BJ (cell line): ENCODE data around the gene CHST11. TPM values are rescaled to one million over a fixed set of nuclear protein-coding genes. Genes with fewer than 3 reads are reported as not detected.

Experiments used
- CTCF ChIA-PET: fragments of 350-600 bp; formaldehyde crosslinking; extraction: SDS; loops from one replicate; lab custom pipeline; 2021; ENCODE audit warnings: antibody characterized with exemption, inconsistent platforms; lab: Yijun Ruan, JAX
- POLR2A ChIA-PET: fragments of 300-600 bp; sonication (Branson Sonifier 250); formaldehyde crosslinking; extraction: SDS; loops from one replicate; lab custom pipeline; 2021; ENCODE audit warnings: antibody characterized with exemption; lab: Charles Lee
- DNase-seq: peaks from one replicate; pipeline ENCODE4 v3.0.0-alpha.2; 2011; ENCODE audit warnings: low read depth
- H3K27me3 ChIP-seq: 2 replicates; pipeline ENCODE4 v1.6.0; 2011; ENCODE audit warnings: low read length; ENCODE audit not compliant: control insufficient read depth, insufficient read depth
- H3K36me3 ChIP-seq: 2 replicates; pipeline ENCODE4 v1.5.1; 2011; ENCODE audit warnings: low read length; ENCODE audit not compliant: control insufficient read depth, insufficient read depth
- H3K4me3 ChIP-seq: 2 replicates; pipeline ENCODE4 v1.5.1; 2011; ENCODE audit warnings: low read depth, mild to moderate bottlenecking, control low read depth, low read length
- CTCF ChIP-seq: IDR thresholded peaks from 2 replicates; pipeline ENCODE4 v1.5.1; 2011; ENCODE audit warnings: low read depth, mild to moderate bottlenecking, control low read depth, inconsistent platforms, low read length, moderate library complexity; ENCODE audit not compliant: insufficient read depth
- polyA plus RNA-seq: library from polyadenylated mRNA; depleted of rRNA; stranded (reverse); fragments of >200 nt; gene quantifications from 2 replicates; pipeline ENCODE4 v1.2.3, GENCODE V29; 2011

The CHST11 gene
- polyA plus RNA-seq, 1 experiment = 7.3 TPM

DNA sequence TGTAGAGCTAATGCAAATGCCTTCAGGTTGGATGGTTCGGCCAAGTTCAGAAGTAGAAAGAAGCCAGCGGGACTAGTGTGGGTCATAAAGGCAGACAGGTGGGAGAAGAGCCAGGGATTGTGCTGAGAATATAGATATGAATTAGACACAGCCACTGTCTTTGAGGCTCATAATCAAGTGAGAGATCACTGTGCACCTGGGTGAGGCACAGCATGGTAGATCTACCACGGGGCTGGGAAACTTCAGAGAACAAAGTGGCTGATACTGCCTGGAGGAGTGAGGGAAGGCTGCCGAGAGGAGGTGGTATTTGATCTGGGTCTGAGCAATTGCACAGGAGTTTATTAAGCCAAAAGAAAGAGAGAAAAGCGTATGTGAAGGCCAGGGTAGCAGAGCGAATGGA lies 40.6 kb upstream of the CHST11 start:
- Histone ChIP-seq H3K27me3 (peaks cover 13% of the 10 kb centered on the region), H3K36me3 (no peaks in the 10 kb centered on the region), H3K4me3 (no peak overlapping the region)
- no peak for DNase-seq
- TF ChIP-seq CTCF = no peak
- ChIA-PET CTCF (no interaction called here), POLR2A (no interaction called here)

DNA sequence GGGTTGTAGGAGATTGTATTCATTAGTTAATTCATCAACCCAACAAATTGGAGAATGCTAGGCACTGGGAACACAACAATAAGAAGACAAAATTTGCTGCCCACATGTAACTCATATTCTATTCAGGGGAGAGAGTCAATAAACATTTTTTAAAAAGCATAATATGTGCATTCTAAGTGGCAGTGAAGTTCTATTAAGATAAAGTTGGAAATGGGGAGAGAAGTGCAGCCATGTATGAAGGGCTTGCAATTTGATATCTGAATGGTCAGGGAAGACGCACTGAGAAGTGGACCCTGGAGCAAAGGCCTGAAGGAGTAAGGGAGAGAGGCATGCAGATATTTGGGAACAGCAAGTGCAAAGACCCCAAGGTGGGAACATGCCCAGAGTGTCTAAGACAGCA lies 40.2 kb upstream of the CHST11 start:
- ChIA-PET CTCF (no interaction called here), POLR2A (no interaction called here)
- DNase-seq = no peak
- TF ChIP-seq CTCF = no peak
- no peak overlapping the region for H3K4me3 ChIP-seq
- H3K27me3 ChIP-seq = peaks cover 18% of the 10 kb centered on the region
- no peaks in the 10 kb centered on the region for H3K36me3 ChIP-seq

DNA sequence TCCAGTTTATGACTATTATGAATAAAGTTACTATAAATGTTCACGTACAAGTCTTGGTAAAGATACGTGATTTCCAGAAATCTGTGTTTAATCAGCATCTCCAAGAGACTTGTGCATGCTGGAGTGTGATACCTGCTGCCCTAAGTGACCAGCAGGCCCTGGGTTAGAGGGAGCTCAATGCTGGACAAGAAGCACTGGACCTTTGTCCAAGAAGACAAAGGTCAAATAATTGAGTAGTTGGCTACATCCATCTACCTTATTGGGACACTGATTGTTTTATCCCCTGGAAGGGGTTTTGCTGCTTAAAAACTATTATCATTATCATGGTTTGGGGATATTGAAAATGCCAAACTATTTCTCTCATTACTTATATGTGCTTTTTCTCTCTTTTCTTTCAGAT lies 37.0 kb upstream of the CHST11 start:
- Histone ChIP-seq H3K4me3 (no peak overlapping the region), H3K27me3 (peaks cover 31% of the 10 kb centered on the region), H3K36me3 (no peaks in the 10 kb centered on the region)
- DNase-seq = no peak
- no peak for TF ChIP-seq CTCF
- CTCF ChIA-PET = no interaction called here
- POLR2A ChIA-PET = no interaction called here

GRCh38 chr12:104420868-104421267 lies 35.9 kb upstream of the CHST11 start:
- no peak for TF ChIP-seq CTCF
- ChIA-PET CTCF (interaction anchor here (1.1 kb wide), 1 partner anchor 39 kb away, joined by 3 read pairs; no protein-coding TSS in a partner anchor), POLR2A (no interaction called here)
- no peaks in the 10 kb centered on the region for H3K36me3 ChIP-seq
- no peak overlapping the region for H3K4me3 ChIP-seq
- no peak for DNase-seq
- H3K27me3 ChIP-seq = peaks cover 39% of the 10 kb centered on the region

- Histone ChIP-seq H3K4me3 (no peak overlapping the region), H3K27me3 (peaks cover 40% of the 10 kb centered on the region), H3K36me3 (no peaks in the 10 kb centered on the region)
- no peak for DNase-seq
- no peak for TF ChIP-seq CTCF
- CTCF ChIA-PET = interaction anchor here (1.1 kb wide), 1 partner anchor 40 kb away, joined by 3 read pairs; no protein-coding TSS in a partner anchor
- POLR2A ChIA-PET = no interaction called here
Observed at GRCh38 chr12:104421343-104421742, 35.4 kb upstream of the CHST11 start.
